Measurements from ENCODE around the gene NPSR1. TPM values are rescaled to one million over a fixed set of nuclear protein-coding genes. Genes with fewer than 3 reads are reported as not detected.

NPSR1 gene
- total and polyA plus RNA-seq, 4 donors, result not detected

- TF ChIP-seq, protein P1, sequence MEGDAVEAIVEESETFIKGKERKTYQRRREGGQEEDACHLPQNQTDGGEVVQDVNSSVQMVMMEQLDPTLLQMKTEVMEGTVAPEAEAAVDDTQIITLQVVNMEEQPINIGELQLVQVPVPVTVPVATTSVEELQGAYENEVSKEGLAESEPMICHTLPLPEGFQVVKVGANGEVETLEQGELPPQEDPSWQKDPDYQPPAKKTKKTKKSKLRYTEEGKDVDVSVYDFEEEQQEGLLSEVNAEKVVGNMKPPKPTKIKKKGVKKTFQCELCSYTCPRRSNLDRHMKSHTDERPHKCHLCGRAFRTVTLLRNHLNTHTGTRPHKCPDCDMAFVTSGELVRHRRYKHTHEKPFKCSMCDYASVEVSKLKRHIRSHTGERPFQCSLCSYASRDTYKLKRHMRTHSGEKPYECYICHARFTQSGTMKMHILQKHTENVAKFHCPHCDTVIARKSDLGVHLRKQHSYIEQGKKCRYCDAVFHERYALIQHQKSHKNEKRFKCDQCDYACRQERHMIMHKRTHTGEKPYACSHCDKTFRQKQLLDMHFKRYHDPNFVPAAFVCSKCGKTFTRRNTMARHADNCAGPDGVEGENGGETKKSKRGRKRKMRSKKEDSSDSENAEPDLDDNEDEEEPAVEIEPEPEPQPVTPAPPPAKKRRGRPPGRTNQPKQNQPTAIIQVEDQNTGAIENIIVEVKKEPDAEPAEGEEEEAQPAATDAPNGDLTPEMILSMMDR (IDR thresholded peaks at IDR 0.05; ENCODE audit: low read depth, low read length, missing input control), result no peak
- TF ChIP-seq, protein P2, sequence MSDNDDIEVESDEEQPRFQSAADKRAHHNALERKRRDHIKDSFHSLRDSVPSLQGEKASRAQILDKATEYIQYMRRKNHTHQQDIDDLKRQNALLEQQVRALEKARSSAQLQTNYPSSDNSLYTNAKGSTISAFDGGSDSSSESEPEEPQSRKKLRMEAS (IDR thresholded peaks at IDR 0.05), result no peak
- TF ChIP-seq YY1 (IDR thresholded peaks at IDR 0.05), result no peak
- TF ChIP-seq, protein P3, sequence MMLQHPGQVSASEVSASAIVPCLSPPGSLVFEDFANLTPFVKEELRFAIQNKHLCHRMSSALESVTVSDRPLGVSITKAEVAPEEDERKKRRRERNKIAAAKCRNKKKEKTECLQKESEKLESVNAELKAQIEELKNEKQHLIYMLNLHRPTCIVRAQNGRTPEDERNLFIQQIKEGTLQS (IDR thresholded peaks at IDR 0.05), result no peak
Measured at GRCh38 chr7:34846976-34847375, 189.0 kb downstream of the NPSR1 start (continued).

DNA sequence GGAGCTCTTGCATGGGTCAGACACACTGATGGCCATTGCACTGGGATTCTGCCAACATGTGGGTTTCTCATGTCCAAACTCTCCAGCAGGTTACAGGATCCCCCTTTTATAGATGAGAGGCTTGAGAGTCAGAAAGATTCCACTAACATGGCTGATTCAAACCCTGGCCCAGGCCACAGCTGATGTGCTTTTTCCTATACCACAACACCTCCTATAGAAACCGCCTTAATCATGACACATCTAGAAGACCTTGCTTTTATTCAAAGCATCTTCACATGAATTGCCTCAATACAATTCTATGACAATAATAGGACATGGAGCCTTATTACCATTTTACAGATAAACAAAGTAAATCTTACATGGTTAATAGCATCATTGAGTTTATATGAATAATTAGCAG is 190.7 kb downstream of the NPSR1 start:
- WGBS, result 93% methylated on average over 1 of the region's 1 CpG
- TF ChIP-seq RAD21 (IDR thresholded peaks at IDR 0.05) (no peak), RXRA (IDR thresholded peaks at IDR 0.05) (no peak), HNF4G (IDR thresholded peaks at IDR 0.05) (no peak), FOXA2 (IDR thresholded peaks at IDR 0.05) (no peak), NR2F2 (IDR thresholded peaks at IDR 0.05) (no peak), GABPA (IDR thresholded peaks at IDR 0.05 in 1 of 2, conservative IDR thresholded peaks at IDR 0.05 in 1 of 2) (no peak), SP1 (IDR thresholded peaks at IDR 0.05) (no peak), JUND (IDR thresholded peaks at IDR 0.05) (no peak), EGR1 (IDR thresholded peaks at IDR 0.05; ENCODE audit: low read depth in 2 of 2) (no peak), TAF1 (conservative IDR thresholded peaks at IDR 0.05) (no peak), YY1 (IDR thresholded peaks at IDR 0.05) (no peak)
- TF ChIP-seq, protein P2 (IDR thresholded peaks at IDR 0.05), result no peak
- TF ChIP-seq, protein P1 (IDR thresholded peaks at IDR 0.05; ENCODE audit: low read depth, low read length, missing input control), result no peak
- TF ChIP-seq, protein P4, sequence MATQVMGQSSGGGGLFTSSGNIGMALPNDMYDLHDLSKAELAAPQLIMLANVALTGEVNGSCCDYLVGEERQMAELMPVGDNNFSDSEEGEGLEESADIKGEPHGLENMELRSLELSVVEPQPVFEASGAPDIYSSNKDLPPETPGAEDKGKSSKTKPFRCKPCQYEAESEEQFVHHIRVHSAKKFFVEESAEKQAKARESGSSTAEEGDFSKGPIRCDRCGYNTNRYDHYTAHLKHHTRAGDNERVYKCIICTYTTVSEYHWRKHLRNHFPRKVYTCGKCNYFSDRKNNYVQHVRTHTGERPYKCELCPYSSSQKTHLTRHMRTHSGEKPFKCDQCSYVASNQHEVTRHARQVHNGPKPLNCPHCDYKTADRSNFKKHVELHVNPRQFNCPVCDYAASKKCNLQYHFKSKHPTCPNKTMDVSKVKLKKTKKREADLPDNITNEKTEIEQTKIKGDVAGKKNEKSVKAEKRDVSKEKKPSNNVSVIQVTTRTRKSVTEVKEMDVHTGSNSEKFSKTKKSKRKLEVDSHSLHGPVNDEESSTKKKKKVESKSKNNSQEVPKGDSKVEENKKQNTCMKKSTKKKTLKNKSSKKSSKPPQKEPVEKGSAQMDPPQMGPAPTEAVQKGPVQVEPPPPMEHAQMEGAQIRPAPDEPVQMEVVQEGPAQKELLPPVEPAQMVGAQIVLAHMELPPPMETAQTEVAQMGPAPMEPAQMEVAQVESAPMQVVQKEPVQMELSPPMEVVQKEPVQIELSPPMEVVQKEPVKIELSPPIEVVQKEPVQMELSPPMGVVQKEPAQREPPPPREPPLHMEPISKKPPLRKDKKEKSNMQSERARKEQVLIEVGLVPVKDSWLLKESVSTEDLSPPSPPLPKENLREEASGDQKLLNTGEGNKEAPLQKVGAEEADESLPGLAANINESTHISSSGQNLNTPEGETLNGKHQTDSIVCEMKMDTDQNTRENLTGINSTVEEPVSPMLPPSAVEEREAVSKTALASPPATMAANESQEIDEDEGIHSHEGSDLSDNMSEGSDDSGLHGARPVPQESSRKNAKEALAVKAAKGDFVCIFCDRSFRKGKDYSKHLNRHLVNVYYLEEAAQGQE (IDR thresholded peaks at IDR 0.05), result no peak
- TF ChIP-seq, protein P5, sequence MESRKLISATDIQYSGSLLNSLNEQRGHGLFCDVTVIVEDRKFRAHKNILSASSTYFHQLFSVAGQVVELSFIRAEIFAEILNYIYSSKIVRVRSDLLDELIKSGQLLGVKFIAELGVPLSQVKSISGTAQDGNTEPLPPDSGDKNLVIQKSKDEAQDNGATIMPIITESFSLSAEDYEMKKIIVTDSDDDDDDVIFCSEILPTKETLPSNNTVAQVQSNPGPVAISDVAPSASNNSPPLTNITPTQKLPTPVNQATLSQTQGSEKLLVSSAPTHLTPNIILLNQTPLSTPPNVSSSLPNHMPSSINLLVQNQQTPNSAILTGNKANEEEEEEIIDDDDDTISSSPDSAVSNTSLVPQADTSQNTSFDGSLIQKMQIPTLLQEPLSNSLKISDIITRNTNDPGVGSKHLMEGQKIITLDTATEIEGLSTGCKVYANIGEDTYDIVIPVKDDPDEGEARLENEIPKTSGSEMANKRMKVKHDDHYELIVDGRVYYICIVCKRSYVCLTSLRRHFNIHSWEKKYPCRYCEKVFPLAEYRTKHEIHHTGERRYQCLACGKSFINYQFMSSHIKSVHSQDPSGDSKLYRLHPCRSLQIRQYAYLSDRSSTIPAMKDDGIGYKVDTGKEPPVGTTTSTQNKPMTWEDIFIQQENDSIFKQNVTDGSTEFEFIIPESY (IDR thresholded peaks at IDR 0.05), result no peak
- Histone ChIP-seq H3K9ac (ENCODE audit: low read depth in 1 of 2, low read length in 2 of 2) (no peak overlapping the region), H3K27ac (ENCODE audit: low read depth in 1 of 2, low read length in 2 of 2) (no peak overlapping the region), H3K27me3 (ENCODE audit: control insufficient read depth in 4 of 4, insufficient read depth in 4 of 4, low read length in 3 of 4) (no peaks in the 10 kb centered on the region), H3K9me3 (ENCODE audit: control insufficient read depth in 4 of 4, low read length in 3 of 4) (peaks cover 0 to 1% (median 0%) of the 10 kb centered on the region in 4 donors), H3K4me3 (ENCODE audit: low read depth in 1 of 3, low read length in 3 of 3) (no peak overlapping the region), H3K4me1 (ENCODE audit: control insufficient read depth in 4 of 4, insufficient read depth in 4 of 4, low read length in 3 of 4) (no peaks in the 10 kb centered on the region), H3K36me3 (ENCODE audit: control insufficient read depth in 4 of 4, insufficient read depth in 3 of 4, low read depth in 1 of 4, low read length in 3 of 4) (no peaks in the 10 kb centered on the region)
- DNase-seq (ENCODE audit: low spot score), result no peak
